HS-5 (cell line): Measurements from ENCODE around the gene TEDC1.
A peak's percentile ranks its signal among the peaks of the same experiment; 100 is the strongest.

Source experiments
- DNase-seq: peaks from one replicate; pipeline ENCODE4 v3.0.0-alpha.2; 2012; ENCODE audit warnings: low read depth

The TEDC1 gene

DNA sequence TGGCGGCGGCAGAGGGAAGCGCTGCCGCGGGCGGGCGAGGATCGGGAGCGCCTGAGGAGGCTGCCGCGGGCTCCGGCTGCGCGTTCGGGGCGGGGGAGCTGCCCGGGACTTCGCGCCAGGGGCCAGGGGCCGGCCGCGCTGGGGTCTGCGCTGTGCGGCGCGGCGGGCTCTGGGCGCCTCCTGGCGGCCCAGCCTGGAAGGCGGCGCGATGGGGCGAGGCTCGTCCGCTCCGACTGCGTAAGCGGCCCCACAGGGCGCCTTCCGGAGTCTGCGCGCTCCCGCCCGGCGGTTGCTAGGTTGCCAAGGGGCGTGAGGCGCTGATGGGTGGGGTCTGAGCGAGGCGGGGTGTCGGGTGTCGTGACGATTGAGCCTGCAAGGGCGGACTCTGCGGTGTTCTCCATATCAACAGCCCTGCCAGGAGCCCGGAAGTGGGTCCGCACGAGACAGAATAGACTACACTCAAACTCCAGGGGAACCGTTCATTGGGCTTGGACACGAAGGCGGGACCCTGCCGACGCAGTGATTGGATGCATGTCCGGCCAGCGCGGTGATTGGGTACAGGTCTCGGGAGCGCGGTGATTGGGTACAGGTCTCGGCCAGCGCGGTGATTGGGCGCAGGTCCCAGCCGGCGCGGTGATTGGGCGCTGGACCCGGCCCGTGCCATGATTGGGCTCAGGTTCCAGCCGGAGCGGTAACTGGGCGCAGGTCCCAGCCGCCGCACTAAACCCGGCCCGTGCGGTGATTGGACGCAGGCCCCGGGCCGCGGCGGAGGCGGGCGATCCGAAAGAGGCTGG is at the start of gene TEDC1:
TSS of gene TEDC1 (plus strand) at position 675 of the 794 bp plus-strand sequence. CDS start 130 bp downstream, outside the sequence.
- DNase-seq: peak; percentile 98

DNA sequence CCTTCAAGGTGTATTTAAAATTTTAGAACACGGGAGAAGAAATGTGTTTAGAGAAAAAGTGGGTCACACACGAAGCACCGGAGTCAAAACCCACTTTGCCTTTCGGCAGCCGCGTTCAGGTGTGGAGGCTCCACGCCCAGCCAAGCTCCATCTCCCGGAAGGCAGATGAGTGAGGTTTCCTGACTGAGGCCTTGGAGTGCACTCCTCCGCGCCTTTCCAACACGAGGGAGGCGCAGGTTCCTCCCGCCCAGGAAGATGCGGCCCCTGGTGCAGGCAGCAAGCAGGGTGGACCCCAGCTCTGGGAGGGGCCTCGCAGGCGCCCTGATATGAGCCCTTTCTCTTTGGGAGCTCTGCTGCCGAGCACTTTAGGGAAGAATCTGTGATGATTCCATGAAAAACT is 48.9 kb upstream of the TEDC1 start:
- no peak for DNase-seq

GRCh38 chr14:105442834-105443233 is 48.2 kb upstream of the TEDC1 start:
- no peak for DNase-seq

DNA sequence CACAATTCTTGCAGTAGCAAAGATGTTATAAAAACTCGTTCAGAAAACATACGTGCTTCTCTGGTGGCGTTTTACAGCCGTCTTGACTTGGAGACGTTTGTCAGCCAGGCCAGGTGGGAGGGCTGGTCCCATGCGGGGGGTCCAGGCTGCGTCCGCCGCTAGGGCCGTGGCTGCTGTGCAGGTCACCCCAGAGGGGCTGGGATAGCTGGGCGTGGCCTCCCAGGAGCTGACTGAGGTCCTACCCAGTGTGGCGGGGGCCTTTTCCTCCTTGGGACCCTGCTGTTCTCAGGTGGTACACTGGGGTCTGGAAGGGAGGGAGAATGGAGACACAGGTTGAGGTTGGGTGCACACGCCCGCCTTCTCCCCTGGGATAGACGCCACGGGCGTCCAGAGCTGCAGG is 46.2 kb upstream of the TEDC1 start:
- DNase-seq: no peak

GRCh38 chr14:105445290-105445689 is 45.8 kb upstream of the TEDC1 start:
- DNase-seq: no peak

GRCh38 chr14:105445901-105446845 is 44.9 kb upstream of the TEDC1 start:
- no peak for DNase-seq

DNA sequence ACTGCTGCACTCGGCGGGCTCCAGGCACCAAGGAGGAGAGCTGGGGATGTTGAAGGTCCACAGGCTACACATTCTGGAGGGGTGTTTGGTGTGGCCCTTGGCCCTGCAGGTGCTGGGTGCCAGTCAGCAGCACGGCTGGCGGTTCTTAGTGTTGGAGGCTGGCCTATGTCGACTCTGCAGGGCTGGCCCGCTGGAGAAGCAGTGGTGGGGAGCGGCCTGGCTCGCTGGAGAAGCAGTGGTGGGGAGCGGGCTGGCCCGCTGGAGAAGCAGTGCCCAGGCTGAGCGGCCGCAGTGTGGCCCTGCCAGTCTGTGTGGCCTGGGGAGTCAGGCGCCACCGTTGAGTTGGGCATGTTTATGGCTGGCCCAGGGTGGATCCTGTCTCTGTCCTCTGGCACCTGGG is 44.1 kb upstream of the TEDC1 start:
- DNase-seq: no peak

DNA sequence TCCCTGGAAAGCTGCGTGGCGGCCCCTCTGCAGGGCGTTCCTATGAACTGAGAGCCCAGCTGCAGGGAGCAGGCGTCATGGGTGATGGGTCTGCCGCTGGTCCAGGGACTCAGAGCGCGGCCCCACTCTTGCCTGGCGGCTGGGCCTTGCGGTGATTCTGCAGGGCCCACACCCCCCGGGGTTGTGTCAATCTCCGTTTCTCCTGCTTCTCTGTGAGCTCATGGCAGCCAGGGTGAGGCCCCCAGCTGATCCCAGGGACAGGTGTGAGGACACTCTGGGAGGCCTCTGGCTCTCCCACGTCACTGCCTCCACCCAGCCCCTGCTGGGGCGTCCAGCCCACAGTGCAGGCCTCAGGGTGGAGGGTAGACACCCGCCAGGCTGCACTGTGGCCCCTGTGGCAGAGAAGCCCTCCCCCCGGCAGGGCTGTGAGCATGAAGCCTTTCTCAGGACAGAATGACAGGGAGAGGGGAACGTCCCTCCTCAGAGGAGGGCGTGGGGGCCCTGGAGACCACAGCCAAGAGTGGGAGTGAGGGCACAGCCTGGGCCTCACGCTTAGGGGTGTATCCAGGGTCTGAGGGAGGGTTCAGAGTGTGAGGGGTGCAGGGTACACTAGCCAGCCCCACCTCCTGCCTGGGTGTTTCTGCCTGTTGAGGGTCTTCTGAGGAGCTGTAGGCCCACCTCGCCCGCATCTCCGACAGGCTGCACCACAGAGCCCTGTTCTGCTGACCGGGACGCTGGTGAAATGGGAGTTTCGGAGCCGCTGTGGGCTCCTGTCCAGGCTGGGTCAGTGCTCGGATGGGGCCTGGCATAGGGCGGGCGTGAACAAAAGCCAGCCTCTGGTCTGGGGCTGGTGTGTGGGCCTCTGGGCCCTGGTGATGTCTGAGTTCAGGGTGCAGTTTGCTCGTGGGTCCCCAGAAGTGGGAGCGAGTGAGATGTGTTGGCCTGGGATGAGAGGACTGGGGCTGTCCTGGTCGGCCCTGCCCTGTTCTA is 43.1 kb upstream of the TEDC1 start:
- DNase-seq: no peak

GRCh38 chr14:105448706-105449111 is 42.3 kb upstream of the TEDC1 start:
- DNase-seq: no peak

GRCh38 chr14:105449276-105450122 is 41.5 kb upstream of the TEDC1 start:
- DNase-seq: no peak

DNA sequence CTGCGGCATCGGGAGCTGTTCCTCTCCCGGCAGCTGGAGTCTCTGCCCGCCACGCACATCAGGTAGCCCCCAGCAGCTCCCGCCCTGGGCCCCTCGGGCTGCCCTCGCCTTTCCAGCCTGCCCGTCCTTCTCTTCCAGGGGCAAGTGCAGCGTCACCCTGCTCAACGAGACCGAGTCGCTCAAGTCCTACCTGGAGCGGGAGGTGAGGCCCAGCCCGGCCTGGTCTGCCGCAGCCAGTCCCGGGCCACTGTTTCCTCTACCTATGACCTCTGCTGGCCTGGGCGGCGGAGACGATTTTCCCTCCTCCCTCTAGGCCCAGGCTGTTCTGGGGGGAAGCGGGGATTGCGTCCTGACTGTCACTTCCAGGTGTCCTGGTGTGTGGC is 40.9 kb upstream of the TEDC1 start:
- DNase-seq: no peak

GRCh38 chr14:105450864-105451720 is 40.0 kb upstream of the TEDC1 start:
- no peak for DNase-seq

DNA sequence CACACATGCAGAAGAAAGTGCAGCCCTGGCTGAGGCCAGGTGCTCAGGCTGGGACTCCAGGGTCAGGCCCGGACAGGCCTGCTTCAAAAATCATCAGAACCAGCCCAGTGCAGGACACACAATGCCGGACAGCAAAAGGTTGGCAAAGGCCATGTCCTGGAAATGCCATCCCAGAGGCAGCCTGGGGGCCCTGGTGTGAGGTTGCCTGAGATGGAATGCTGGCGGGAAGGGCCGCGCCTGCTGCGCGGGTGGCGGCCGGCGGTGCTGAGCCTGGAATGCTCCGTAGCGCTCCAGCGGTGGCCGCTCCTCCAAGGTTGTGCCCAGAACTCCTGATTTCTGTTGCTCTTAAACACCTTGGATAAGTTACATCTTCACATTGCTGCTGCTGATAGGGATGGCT is 38.1 kb upstream of the TEDC1 start:
- DNase-seq: no peak

DNA sequence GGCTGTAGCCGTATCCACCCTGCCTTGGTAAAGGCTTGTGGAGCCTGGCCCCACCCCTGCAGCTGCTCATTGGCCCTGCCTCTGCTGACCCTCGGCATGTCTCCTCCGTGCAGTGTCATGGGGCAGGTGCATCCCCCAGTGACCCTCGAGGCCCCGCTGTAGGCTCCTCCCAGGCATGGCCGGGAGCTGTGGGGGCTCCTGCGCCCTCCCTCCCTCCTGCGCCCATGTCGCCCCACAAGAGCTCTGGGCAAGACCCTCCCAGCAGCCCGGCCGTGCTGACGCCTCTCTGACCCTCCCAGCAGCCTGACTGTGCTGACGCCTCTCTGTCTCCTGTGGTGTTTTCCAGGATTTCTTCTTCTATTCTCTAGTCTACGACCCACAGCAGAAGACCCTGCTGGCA is 37.2 kb upstream of the TEDC1 start:
- DNase-seq: no peak

GRCh38 chr14:105455086-105455640 is 35.9 kb upstream of the TEDC1 start:
- DNase-seq: no peak

- DNase-seq: no peak
Observed at GRCh38 chr14:105455766-105456660, 35.0 kb upstream of the TEDC1 start.

- DNase-seq: no peak
Observed at GRCh38 chr14:105456736-105457617, 34.1 kb upstream of the TEDC1 start.

GRCh38 chr14:105458010-105458409 is 33.0 kb upstream of the TEDC1 start:
- no peak for DNase-seq
